HepG2 (cell line): ENCODE data around the gene ZNF444. TPM values are rescaled to one million over a fixed set of nuclear protein-coding genes. Genes with fewer than 3 reads are reported as not detected.

ENCODE experiments used
- CBX5 ChIP-seq: sonication (generic); formaldehyde crosslinking; IDR thresholded peaks from 2 replicates; pipeline ENCODE4 v1.4.0; 2020; ENCODE audit warnings: missing genetic modification reagents, borderline replicate concordance
- ELF3 ChIP-seq: IDR thresholded peaks from 2 replicates; pipeline ENCODE4 v1.6.1; 2016; ENCODE audit warnings: missing genetic modification reagents, missing compliant biosample characterization
- MAFK ChIP-seq, 2 experiments: IDR thresholded peaks in 1 of 2; conservative IDR thresholded peaks in 1 of 2; 2 replicates each; pipeline ENCODE4 v1.6.1; 2011; ENCODE audit warnings: improper control_type of control experiment in 2 of 2, low read length in 2 of 2
- MED8 ChIP-seq: sonication (generic); formaldehyde crosslinking; IDR thresholded peaks from 2 replicates; pipeline ENCODE4 v1.8.1; 2023; ENCODE audit warnings: mild to moderate bottlenecking, missing genetic modification reagents; ENCODE audit not compliant: insufficient replicate concordance
- NPAS2 ChIP-seq: sonication (generic); formaldehyde crosslinking; IDR thresholded peaks from 2 replicates; pipeline ENCODE4 v1.8.0; 2022; ENCODE audit warnings: mild to moderate bottlenecking, missing genetic modification reagents, borderline replicate concordance
- RARG ChIP-seq: sonication (generic); formaldehyde crosslinking; IDR thresholded peaks from 2 replicates; pipeline ENCODE4 v1.4.0; 2020; ENCODE audit warnings: low read depth, mild to moderate bottlenecking, missing genetic modification reagents
- polyA plus RNA-seq, 8 experiments: library from polyadenylated mRNA; depleted of rRNA in 3 of 8; stranded (reverse) in 7 of 8; unstranded in 1 of 8; fragments of >200 nt; fragmentation: Illumina TruSeq in 4 of 8; extraction: Trizol in 4 of 8; gene quantifications; 2 replicates each; pipeline versions ENCODE4 v1.2.1 to v1.2.3, GENCODE V29; 2011 to 2016; ENCODE audit warnings: low read depth in 4 of 8, missing spikeins in 1 of 8, mixed read lengths in 1 of 8; ENCODE audit not compliant: insufficient read depth in 1 of 8
- total RNA-seq, 5 experiments: library from RNA; depleted of rRNA; stranded (reverse); fragments of >200 nt; fragmentation: Illumina TruSeq; extraction: Trizol; gene quantifications; 2 replicates each; pipeline ENCODE4 v1.2.3, GENCODE V29; 2016; ENCODE audit warnings: low read depth in 1 of 5
- TF ChIP-seq, protein P1 (sequence below): sonication (generic); formaldehyde crosslinking; IDR thresholded peaks from 2 replicates; pipeline ENCODE4 v1.5.0; 2020; ENCODE audit warnings: mild to moderate bottlenecking, missing genetic modification reagents, borderline replicate concordance
- TF ChIP-seq, protein P2 (sequence below): sonication (generic); formaldehyde crosslinking; IDR thresholded peaks from 2 replicates; pipeline ENCODE4 v1.4.0; 2020; ENCODE audit warnings: low read depth, mild to moderate bottlenecking, missing genetic modification reagents
- TF ChIP-seq, protein P3 (sequence below): sonication (generic); formaldehyde crosslinking; IDR thresholded peaks from 2 replicates; pipeline ENCODE4 v1.8.1; 2023; ENCODE audit warnings: missing genetic modification reagents, mild to moderate bottlenecking, borderline replicate concordance
- TF ChIP-seq, protein P4 (sequence below): sonication (generic); formaldehyde crosslinking; IDR thresholded peaks from 2 replicates; pipeline ENCODE4 v1.4.0; 2020; ENCODE audit warnings: mild to moderate bottlenecking, missing genetic modification reagents

The ZNF444 gene
- total and polyA plus RNA-seq, 2 of the 13 experiments (the other 11 are each of a cell fraction or from before 2014, with no cell fraction given), result 27.4 to 30.3 TPM

DNA sequence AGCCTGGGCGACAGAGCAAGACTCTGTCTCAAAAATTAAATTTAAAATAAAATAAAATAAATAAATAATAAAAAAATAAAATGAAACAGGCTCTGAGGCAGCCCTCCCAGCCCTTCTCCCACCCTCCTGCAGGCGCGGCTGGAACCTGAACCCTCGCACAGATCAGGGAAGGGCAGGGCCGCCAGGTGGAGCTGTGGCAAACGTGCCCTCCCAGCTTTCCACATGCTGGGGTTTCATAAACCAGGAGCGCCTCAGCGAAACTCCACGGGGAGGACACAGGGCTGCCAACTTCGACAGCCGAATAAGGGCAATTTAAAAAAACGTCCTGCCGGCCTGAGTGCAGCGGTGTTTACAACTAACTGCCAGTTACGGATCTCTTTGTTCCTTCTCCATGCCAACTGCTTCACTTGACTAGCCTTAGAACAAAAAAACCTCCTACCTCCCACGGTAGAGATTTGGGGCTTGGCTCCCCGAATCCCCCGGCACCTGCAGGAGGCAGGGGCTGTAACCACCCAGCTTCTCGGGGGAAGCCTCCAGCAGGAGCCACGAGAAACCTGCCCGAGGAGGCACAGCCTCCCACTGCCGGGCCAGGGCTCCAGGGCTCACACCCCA lies 35.9 kb upstream of the ZNF444 start (continued):
- TF ChIP-seq, protein P1, sequence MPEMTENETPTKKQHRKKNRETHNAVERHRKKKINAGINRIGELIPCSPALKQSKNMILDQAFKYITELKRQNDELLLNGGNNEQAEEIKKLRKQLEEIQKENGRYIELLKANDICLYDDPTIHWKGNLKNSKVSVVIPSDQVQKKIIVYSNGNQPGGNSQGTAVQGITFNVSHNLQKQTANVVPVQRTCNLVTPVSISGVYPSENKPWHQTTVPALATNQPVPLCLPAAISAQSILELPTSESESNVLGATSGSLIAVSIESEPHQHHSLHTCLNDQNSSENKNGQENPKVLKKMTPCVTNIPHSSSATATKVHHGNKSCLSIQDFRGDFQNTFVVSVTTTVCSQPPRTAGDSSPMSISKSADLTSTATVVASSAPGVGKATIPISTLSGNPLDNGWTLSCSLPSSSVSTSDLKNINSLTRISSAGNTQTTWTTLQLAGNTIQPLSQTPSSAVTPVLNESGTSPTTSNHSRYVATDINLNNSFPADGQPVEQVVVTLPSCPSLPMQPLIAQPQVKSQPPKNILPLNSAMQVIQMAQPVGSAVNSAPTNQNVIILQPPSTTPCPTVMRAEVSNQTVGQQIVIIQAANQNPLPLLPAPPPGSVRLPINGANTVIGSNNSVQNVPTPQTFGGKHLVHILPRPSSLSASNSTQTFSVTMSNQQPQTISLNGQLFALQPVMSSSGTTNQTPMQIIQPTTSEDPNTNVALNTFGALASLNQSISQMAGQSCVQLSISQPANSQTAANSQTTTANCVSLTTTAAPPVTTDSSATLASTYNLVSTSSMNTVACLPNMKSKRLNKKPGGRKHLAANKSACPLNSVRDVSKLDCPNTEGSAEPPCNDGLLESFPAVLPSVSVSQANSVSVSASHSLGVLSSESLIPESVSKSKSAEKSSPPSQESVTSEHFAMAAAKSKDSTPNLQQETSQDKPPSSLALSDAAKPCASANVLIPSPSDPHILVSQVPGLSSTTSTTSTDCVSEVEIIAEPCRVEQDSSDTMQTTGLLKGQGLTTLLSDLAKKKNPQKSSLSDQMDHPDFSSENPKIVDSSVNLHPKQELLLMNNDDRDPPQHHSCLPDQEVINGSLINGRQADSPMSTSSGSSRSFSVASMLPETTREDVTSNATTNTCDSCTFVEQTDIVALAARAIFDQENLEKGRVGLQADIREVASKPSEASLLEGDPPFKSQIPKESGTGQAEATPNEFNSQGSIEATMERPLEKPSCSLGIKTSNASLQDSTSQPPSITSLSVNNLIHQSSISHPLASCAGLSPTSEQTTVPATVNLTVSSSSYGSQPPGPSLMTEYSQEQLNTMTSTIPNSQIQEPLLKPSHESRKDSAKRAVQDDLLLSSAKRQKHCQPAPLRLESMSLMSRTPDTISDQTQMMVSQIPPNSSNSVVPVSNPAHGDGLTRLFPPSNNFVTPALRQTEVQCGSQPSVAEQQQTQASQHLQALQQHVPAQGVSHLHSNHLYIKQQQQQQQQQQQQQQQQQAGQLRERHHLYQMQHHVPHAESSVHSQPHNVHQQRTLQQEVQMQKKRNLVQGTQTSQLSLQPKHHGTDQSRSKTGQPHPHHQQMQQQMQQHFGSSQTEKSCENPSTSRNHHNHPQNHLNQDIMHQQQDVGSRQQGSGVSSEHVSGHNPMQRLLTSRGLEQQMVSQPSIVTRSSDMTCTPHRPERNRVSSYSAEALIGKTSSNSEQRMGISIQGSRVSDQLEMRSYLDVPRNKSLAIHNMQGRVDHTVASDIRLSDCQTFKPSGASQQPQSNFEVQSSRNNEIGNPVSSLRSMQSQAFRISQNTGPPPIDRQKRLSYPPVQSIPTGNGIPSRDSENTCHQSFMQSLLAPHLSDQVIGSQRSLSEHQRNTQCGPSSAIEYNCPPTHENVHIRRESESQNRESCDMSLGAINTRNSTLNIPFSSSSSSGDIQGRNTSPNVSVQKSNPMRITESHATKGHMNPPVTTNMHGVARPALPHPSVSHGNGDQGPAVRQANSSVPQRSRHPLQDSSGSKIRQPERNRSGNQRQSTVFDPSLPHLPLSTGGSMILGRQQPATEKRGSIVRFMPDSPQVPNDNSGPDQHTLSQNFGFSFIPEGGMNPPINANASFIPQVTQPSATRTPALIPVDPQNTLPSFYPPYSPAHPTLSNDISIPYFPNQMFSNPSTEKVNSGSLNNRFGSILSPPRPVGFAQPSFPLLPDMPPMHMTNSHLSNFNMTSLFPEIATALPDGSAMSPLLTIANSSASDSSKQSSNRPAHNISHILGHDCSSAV (CRISPR knock-in tag), result no peak
- TF ChIP-seq, protein P2, sequence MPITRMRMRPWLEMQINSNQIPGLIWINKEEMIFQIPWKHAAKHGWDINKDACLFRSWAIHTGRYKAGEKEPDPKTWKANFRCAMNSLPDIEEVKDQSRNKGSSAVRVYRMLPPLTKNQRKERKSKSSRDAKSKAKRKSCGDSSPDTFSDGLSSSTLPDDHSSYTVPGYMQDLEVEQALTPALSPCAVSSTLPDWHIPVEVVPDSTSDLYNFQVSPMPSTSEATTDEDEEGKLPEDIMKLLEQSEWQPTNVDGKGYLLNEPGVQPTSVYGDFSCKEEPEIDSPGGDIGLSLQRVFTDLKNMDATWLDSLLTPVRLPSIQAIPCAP (CRISPR knock-in tag), result no peak
- peak; percentile 36; the same call in 1 of the 2 replicates for TF ChIP-seq CBX5 (CRISPR knock-in tag)
- TF ChIP-seq MED8 (CRISPR knock-in tag), result no peak
- no peak for TF ChIP-seq RARG
- TF ChIP-seq MAFK (conservative IDR thresholded peaks at IDR 0.05 in 1 of 2, IDR thresholded peaks at IDR 0.05 in 1 of 2; ENCODE audit: low read length in 2 of 2), result no peak
- peak; percentile 55; the same call in 1 of the 2 replicates for TF ChIP-seq ELF3
- TF ChIP-seq, protein P3, sequence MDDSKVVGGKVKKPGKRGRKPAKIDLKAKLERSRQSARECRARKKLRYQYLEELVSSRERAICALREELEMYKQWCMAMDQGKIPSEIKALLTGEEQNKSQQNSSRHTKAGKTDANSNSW (CRISPR knock-in tag), result no peak
- no peak for TF ChIP-seq NPAS2
- TF ChIP-seq, protein P4, sequence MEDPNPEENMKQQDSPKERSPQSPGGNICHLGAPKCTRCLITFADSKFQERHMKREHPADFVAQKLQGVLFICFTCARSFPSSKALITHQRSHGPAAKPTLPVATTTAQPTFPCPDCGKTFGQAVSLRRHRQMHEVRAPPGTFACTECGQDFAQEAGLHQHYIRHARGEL (CRISPR knock-in tag), result no peak
